Cardiac fibroblast (primary cell): Measurements from ENCODE around the gene ALDOB.

Experiments
- DNase-seq, 2 donors: peaks; one replicate each; pipeline versions ENCODE4 v3.0.0 to v3.0.0-alpha.2; 2010; ENCODE audit warnings: low read depth in 2 of 2
- H3K4me3 ChIP-seq, 2 donors: replicated peaks in 1 of 2; 1 replicate in 1 of 2; 2 replicates in 1 of 2; pipeline ENCODE4 v1.5.1; 2011; ENCODE audit warnings: low read depth in 2 of 2, low read length in 2 of 2, mild to moderate bottlenecking in 2 of 2, moderate library complexity in 1 of 2
- TF ChIP-seq, protein P1 (sequence below): IDR thresholded peaks from one replicate; pipeline ENCODE4 v1.5.1; 2011; ENCODE audit warnings: low read depth, mild to moderate bottlenecking, low read length, inconsistent platforms

ALDOB gene

DNA sequence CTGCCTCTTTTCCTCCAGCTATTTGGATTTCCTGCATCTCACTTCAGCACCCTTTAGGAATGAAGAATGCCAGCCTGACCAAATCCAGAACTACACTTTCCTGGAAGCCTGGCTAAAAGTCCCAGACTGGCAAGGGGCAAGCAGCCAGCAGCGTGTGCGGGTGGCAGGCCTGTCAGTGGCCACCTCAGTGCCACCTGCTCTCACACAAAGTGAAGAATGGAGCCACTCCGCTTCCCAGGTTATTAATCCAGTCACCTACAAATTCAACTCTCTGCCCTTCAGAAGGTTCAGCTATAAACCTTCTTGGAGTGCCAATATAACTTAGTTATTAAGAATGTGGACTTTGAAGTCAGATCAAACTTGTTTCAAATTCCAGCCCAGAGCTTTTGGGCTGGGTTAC, 6.7 kb upstream of the ALDOB start:
- DNase-seq: no peak
- H3K4me3 ChIP-seq: no peak overlapping the region
- TF ChIP-seq, protein P1, sequence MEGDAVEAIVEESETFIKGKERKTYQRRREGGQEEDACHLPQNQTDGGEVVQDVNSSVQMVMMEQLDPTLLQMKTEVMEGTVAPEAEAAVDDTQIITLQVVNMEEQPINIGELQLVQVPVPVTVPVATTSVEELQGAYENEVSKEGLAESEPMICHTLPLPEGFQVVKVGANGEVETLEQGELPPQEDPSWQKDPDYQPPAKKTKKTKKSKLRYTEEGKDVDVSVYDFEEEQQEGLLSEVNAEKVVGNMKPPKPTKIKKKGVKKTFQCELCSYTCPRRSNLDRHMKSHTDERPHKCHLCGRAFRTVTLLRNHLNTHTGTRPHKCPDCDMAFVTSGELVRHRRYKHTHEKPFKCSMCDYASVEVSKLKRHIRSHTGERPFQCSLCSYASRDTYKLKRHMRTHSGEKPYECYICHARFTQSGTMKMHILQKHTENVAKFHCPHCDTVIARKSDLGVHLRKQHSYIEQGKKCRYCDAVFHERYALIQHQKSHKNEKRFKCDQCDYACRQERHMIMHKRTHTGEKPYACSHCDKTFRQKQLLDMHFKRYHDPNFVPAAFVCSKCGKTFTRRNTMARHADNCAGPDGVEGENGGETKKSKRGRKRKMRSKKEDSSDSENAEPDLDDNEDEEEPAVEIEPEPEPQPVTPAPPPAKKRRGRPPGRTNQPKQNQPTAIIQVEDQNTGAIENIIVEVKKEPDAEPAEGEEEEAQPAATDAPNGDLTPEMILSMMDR: no peak

- no peak overlapping the region for H3K4me3 ChIP-seq
- no peak for DNase-seq
- TF ChIP-seq, protein P1: no peak
Observed at GRCh38 chr9:101440714-101441230, 5.2 kb upstream of the ALDOB start.

GRCh38 chr9:101438523-101438922, 2.9 kb upstream of the ALDOB start:
- TF ChIP-seq, protein P1: no peak
- no peak for DNase-seq
- H3K4me3 ChIP-seq: no peak overlapping the region

GRCh38 chr9:101437806-101438232, 2.2 kb upstream of the ALDOB start:
- TF ChIP-seq, protein P1: no peak
- no peak for DNase-seq
- H3K4me3 ChIP-seq: no peak overlapping the region

DNA sequence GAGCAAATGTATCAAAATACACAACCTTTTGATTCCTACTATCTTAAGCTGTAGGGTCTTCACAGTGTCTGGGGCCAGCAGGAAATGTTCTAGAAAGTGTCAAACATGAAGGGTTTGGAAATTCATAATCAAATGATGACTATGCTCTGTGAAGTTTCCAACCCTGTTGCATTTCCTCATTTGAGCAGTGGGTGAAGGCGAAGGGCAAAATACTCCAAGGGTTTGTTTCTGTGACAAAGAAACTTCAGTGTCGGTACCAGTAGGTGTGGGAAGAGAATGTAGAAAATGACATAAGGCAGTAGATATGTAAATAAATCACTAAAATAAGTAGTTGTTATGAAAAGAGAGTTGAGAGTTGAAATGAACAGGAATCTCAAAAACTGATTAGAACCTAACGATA, 576 bp downstream of the ALDOB start:
- DNase-seq: no peak
- TF ChIP-seq, protein P1: no peak
- H3K4me3 ChIP-seq: no peak overlapping the region

GRCh38 chr9:101433229-101433628, 2.3 kb downstream of the ALDOB start:
- TF ChIP-seq, protein P1: no peak
- no peak overlapping the region for H3K4me3 ChIP-seq
- DNase-seq: no peak

- DNase-seq: no peak
- H3K4me3 ChIP-seq: no peak overlapping the region
- TF ChIP-seq, protein P1: no peak
Observed at GRCh38 chr9:101432740-101433139, 2.8 kb downstream of the ALDOB start.
